ENCODE measurements around the gene HRK. TPM values are rescaled to one million over a fixed set of nuclear protein-coding genes. Genes with fewer than 3 reads are reported as not detected.
A peak's percentile ranks its signal among the peaks of the same experiment; 100 is the strongest.

HRK gene
- under 1 TPM in 3 of 4 donors, not detected in 1; under 0.01 to 0.45 (median 0.08) TPM for total RNA-seq

DNA sequence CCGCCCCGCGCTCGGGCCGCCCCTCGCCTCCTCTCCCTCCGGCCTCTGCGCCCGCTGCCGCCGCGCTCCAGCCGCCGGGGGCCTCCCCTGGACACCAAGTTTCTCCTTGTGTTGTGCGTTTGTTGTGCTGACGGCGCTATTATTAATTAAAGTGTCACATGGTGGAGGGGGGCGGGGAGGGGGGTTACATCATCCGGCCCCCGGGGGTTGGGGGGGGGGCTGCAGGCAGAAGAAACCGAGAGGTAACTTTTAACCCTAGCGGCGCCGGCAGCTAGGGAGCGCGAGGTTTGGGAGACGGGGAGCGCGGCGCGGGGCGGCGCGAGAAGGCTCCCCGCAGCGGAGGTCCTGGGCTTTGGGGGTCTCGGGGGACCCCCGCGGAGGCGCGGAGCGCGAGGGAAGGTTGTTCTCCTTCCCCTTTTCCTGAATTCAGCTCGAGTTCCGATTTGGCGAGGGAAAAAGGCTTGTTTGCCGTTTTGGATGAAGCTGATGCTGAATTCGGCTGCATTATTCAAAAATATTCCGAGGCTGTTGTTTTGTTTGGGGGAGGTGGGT lies at the start of gene HRK:
HRK (minus strand) TSS at position 117 of the 552 bp plus-strand sequence. CDS start 134 bp downstream, outside the sequence.
- H3K4me3 ChIP-seq, result peak within 1 kb of the TSS in 1 of 2 donors; percentile 49
- TF ChIP-seq, protein P1, sequence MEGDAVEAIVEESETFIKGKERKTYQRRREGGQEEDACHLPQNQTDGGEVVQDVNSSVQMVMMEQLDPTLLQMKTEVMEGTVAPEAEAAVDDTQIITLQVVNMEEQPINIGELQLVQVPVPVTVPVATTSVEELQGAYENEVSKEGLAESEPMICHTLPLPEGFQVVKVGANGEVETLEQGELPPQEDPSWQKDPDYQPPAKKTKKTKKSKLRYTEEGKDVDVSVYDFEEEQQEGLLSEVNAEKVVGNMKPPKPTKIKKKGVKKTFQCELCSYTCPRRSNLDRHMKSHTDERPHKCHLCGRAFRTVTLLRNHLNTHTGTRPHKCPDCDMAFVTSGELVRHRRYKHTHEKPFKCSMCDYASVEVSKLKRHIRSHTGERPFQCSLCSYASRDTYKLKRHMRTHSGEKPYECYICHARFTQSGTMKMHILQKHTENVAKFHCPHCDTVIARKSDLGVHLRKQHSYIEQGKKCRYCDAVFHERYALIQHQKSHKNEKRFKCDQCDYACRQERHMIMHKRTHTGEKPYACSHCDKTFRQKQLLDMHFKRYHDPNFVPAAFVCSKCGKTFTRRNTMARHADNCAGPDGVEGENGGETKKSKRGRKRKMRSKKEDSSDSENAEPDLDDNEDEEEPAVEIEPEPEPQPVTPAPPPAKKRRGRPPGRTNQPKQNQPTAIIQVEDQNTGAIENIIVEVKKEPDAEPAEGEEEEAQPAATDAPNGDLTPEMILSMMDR (IDR thresholded peaks at IDR 0.05), result no peak
- no peak for TF ChIP-seq EP300 (IDR thresholded peaks at IDR 0.05)
- TF ChIP-seq POLR2AphosphoS5 (IDR thresholded peaks at IDR 0.05), result no peak
- no peak for TF ChIP-seq POLR2A (IDR thresholded peaks at IDR 0.05)
- WGBS, 2 donors (ENCODE audit: low coverage in 1 of 2), result 0% methylated on average over 11 of the region's 49 CpGs; no CpG with 5 or more reads in 1 of the 2 donors
- no peak within 1 kb of the TSS for H3K27ac ChIP-seq
- H3K9me3 ChIP-seq, result no peaks in the 10 kb centered on the region
- no peaks in the 10 kb centered on the region for H3K36me3 ChIP-seq
- ATAC-seq, result peak; percentile 22
- H3K4me1 ChIP-seq, result peaks cover 0 to 45% (median 23%) of the 10 kb centered on the region in 3 donors
- H3K27me3 ChIP-seq, result peaks cover 95% of the 10 kb centered on the region

DNA sequence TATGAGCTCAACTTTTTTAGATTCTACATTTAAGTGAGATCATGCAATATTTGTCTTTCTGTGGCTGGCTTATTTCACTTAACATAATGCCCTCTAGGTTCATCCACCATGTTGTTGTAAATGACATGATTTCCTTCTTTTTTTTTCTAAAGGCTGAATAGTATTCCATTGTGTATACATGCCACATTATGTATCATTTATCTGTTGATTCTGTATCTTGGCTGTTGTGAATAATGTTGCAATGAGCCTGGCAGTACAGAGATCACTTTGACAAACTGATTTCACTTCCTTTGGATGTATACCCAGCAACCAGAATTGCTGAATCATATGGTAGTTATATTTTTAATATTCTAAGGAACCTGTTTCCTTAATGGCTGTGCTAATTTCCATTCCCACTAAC lies 48.6 kb upstream of the HRK start:
- TF ChIP-seq POLR2A (IDR thresholded peaks at IDR 0.05) (no peak), EP300 (IDR thresholded peaks at IDR 0.05) (no peak), POLR2AphosphoS5 (IDR thresholded peaks at IDR 0.05) (no peak)
- TF ChIP-seq, protein P1 (IDR thresholded peaks at IDR 0.05), result no peak
- no peaks in the 10 kb centered on the region for H3K9me3 ChIP-seq
- H3K27me3 ChIP-seq, result no peaks in the 10 kb centered on the region
- peaks cover 13 to 59% (median 17%) of the 10 kb centered on the region in 3 donors for H3K4me1 ChIP-seq
- no peak overlapping the region for H3K27ac ChIP-seq
- peaks cover 4 to 23% of the 10 kb centered on the region in 2 donors for H3K36me3 ChIP-seq
- no peak for ATAC-seq
- no peak overlapping the region for H3K4me3 ChIP-seq

DNA sequence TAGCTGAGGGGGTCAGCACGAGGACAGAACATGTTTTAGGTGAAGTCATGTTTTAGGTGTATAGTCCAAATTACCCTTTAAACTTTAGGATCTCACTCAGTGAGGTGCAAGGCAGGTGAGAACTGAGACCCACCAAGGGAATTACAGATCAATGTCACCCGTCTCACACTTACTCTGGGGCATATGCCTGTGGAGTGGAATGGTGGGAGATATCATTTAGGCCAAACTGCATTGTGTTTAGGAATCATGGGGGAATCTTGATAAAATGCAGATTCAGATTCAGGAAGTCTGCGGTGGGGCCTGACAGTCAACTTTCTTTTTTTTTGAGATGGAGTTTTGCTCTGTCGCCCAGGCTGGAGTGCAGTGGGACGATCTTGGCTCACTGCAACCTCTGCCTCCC lies 47.3 kb upstream of the HRK start:
- ATAC-seq, result no peak
- H3K27ac ChIP-seq, result no peak overlapping the region
- 88 to 96% methylated on average over 3 to 5 of the region's 5 CpGs for WGBS, 2 donors (ENCODE audit: low coverage in 1 of 2)
- TF ChIP-seq POLR2AphosphoS5 (IDR thresholded peaks at IDR 0.05) (no peak), POLR2A (IDR thresholded peaks at IDR 0.05) (no peak), EP300 (IDR thresholded peaks at IDR 0.05) (no peak)
- TF ChIP-seq, protein P1 (IDR thresholded peaks at IDR 0.05), result no peak
- no peaks in the 10 kb centered on the region for H3K27me3 ChIP-seq
- H3K9me3 ChIP-seq, result no peaks in the 10 kb centered on the region
- H3K4me3 ChIP-seq, result no peak overlapping the region
- H3K36me3 ChIP-seq, result peaks cover 0 to 23% of the 10 kb centered on the region in 2 donors
- peaks cover 10 to 47% (median 17%) of the 10 kb centered on the region in 3 donors for H3K4me1 ChIP-seq

DNA sequence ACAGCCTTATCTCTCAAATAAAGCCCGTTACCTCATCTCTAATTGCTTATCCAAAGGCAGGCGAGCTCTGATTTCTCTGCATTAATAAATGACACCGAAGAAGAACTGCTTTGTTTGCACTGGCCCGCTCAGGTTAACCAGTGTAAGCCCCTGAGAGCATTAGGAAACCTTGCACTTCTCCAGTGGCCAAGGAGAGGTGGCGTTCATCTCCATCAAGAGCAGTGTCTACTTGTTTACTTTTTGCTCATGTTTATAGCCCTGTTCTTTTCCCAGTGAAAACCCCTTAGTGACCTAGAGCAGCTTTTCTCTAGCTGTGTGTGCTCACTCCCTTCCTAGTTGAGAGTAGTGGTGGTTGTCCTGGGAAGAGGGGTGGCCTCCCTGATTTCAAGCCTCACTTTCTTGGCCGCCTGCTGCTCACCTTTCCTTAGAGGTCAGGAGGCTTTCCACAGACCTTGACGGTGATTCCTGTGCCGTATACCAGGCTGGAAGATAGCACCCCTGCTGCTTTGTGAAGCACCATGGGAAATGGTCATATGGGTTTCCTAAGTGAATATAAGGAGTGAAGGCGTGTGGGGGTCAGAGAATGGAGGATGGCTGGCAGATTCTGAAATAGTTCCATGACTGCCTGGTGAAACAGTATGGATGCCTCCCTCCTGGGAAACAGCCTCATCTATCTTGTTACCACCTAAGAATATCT lies 46.2 kb upstream of the HRK start:
- Histone ChIP-seq H3K36me3 (peaks cover 0 to 23% of the 10 kb centered on the region in 2 donors), H3K27ac (peak overlapping the region in 2 of 4 donors; percentile 36 to 54), H3K4me3 (peak overlapping the region in 1 of 2 donors; percentile 17), H3K4me1 (peaks cover 4 to 35% (median 12%) of the 10 kb centered on the region in 3 donors), H3K9me3 (no peaks in the 10 kb centered on the region), H3K27me3 (no peaks in the 10 kb centered on the region)
- no peak for ATAC-seq
- 0 to 53% methylated on average over 1 to 7 of the region's 9 CpGs for WGBS, 2 donors (ENCODE audit: low coverage in 1 of 2)
- no peak for TF ChIP-seq EP300 (IDR thresholded peaks at IDR 0.05)
- TF ChIP-seq POLR2A (IDR thresholded peaks at IDR 0.05), result no peak
- no peak for TF ChIP-seq POLR2AphosphoS5 (IDR thresholded peaks at IDR 0.05)
- TF ChIP-seq, protein P1 (IDR thresholded peaks at IDR 0.05), result no peak

Data from gastroesophageal sphincter (tissue), 4 donors.